HFF-Myc (cell line): ENCODE measurements around the gene HS2ST1.

Source experiments
- DNase-seq: peaks from one replicate; pipeline ENCODE4 v3.0.0-alpha.2; 2011; ENCODE audit warnings: low read depth; ENCODE audit errors: extremely low read depth
- H3K4me3 ChIP-seq: replicated peaks from 2 replicates; pipeline ENCODE4 v1.5.1; 2011; ENCODE audit warnings: low read depth, mild to moderate bottlenecking, control low read depth, low read length
- CTCF ChIP-seq: IDR thresholded peaks from 2 replicates; pipeline ENCODE4 v1.5.1; 2012; ENCODE audit warnings: mild to moderate bottlenecking, low read depth, low read length, control low read depth; ENCODE audit errors: missing control alignments

Gene HS2ST1

GRCh38 chr1:87144316-87144895, 230.0 kb downstream of the HS2ST1 start:
- H3K4me3 ChIP-seq, result no peak overlapping the region
- DNase-seq, result no peak
- TF ChIP-seq CTCF, result no peak

GRCh38 chr1:87144981-87145380, 230.5 kb downstream of the HS2ST1 start:
- DNase-seq, result no peak
- TF ChIP-seq CTCF, result no peak
- H3K4me3 ChIP-seq, result no peak overlapping the region

- no peak for DNase-seq
- TF ChIP-seq CTCF, result no peak
- H3K4me3 ChIP-seq, result no peak overlapping the region
Observed at GRCh38 chr1:87146538-87146937, 232.1 kb downstream of the HS2ST1 start.

- DNase-seq, result no peak
- H3K4me3 ChIP-seq, result no peak overlapping the region
- no peak for TF ChIP-seq CTCF
Observed at GRCh38 chr1:87146986-87147385, 232.6 kb downstream of the HS2ST1 start.

- no peak overlapping the region for H3K4me3 ChIP-seq
- DNase-seq, result no peak
- no peak for TF ChIP-seq CTCF
Observed at GRCh38 chr1:87147851-87148250, 233.4 kb downstream of the HS2ST1 start.

GRCh38 chr1:87148661-87149060, 234.2 kb downstream of the HS2ST1 start:
- no peak overlapping the region for H3K4me3 ChIP-seq
- DNase-seq, result no peak
- TF ChIP-seq CTCF, result no peak
